Heart right ventricle (tissue), 16 donors: ENCODE measurements around the gene DHX34. TPM values are rescaled to one million over a fixed set of nuclear protein-coding genes. Genes with fewer than 3 reads are reported as not detected.
A peak's percentile ranks its signal among the peaks of the same experiment; 100 is the strongest.
"Not testable (repeated sequence)": the region's sequence is repeated elsewhere in the genome, so short reads cannot be mapped to it uniquely, and the experiment has no call there.

Source experiments
- ATAC-seq, 8 donors: fragments of 200-7000 bp; cut with Tn5 transposase; one replicate each; pipeline ENCODE4 v1.9.1; 2020; ENCODE audit warnings: mild to moderate bottlenecking in 8 of 8, moderate library complexity in 8 of 8, moderate number of reproducible peaks in 1 of 8
- DNase-seq, 2 donors: peaks; one replicate each; pipeline ENCODE4 v3.0.0-alpha.2; 2020
- H3K27ac ChIP-seq, 10 donors: fragments of 200-600 bp; sonication (generic) in 2 of 10; one replicate each; pipeline versions ENCODE4 v1.5.0 to v1.8.0; 2020 to 2022; ENCODE audit warnings: mild to moderate bottlenecking in 3 of 10
- H3K27me3 ChIP-seq, 7 donors: fragments of 200-600 bp; one replicate each; pipeline ENCODE4 v1.8.0; 2021 to 2022; ENCODE audit warnings: mild to moderate bottlenecking in 2 of 7
- H3K36me3 ChIP-seq, 9 donors: fragments of 200-600 bp; sonication (generic) in 1 of 9; one replicate each; pipeline versions ENCODE4 v1.5.0 to v1.8.0; 2020 to 2022; ENCODE audit warnings: mild to moderate bottlenecking in 2 of 9
- H3K4me1 ChIP-seq, 9 donors: fragments of 200-600 bp; sonication (generic) in 1 of 9; one replicate each; pipeline versions ENCODE4 v1.5.0 to v1.8.0; 2020 to 2022; ENCODE audit warnings: mild to moderate bottlenecking in 4 of 9
- H3K4me3 ChIP-seq, 10 donors: fragments of 200-600 bp; sonication (generic) in 2 of 10; one replicate each; pipeline versions ENCODE4 v1.5.0 to v1.8.0; 2020 to 2022; ENCODE audit warnings: mild to moderate bottlenecking in 7 of 10, moderate library complexity in 2 of 10
- H3K9me3 ChIP-seq, 11 donors: fragments of 200-600 bp in 10 of 11; sonication (generic) in 2 of 11; one replicate each; pipeline versions ENCODE4 v1.5.0 to v1.8.0; 2013 to 2022; ENCODE audit warnings: mild to moderate bottlenecking in 2 of 11, control low read depth in 1 of 11, moderate library complexity in 1 of 11
- CTCF ChIP-seq, 9 donors: fragments of 200-600 bp; sonication (generic) in 2 of 9; IDR thresholded peaks; one replicate each; pipeline versions ENCODE4 v1.5.0 to v1.8.0; 2021 to 2022; ENCODE audit warnings: antibody characterized with exemption in 9 of 9, mild to moderate bottlenecking in 5 of 9, moderate library complexity in 1 of 9
- WGBS, 2 donors: extraction: QIAGEN DNeasy Blood & Tissue Kit; methylation state at CpG; one replicate each; pipeline ENCODE4 v1.1.7; 2013; ENCODE audit warnings: inconsistent platforms in 1 of 2; 5-methylcytosine and 5-hydroxymethylcytosine counted together
- intact Hi-C, 10 donors: fragments of 100-400 bp; cut with DNase I; formaldehyde crosslinking; loops; one replicate each; pipeline versions ENCODE4 v1.11.1 to v1.14.2; 2022
- polyA plus RNA-seq, 2 donors: library from polyadenylated mRNA; stranded (reverse); fragments of 200-250 nt; gene quantifications; one replicate each; pipeline ENCODE4 v1.2.3, GENCODE V29; 2013
- total RNA-seq, 10 donors: library from RNA; stranded (reverse); fragmentation: NEBNext Ultra II Directional in 3 of 10; extraction: Animal tissue kit (Norgen Biotek cat#: 25700) in 3 of 10; gene quantifications; one replicate each; pipeline versions ENCODE4 v1.2.1 to v1.2.4, GENCODE V29; 2021 to 2023
- donor health status: Arrhythmogenic right ventricular cardiomyopathy.
- donor health status: ischemic (EF 13 %, LVEDD 7.1; RV severe dilation, severe dysfunction).
- donor health status: healthy with polysubstance abuse.
- donor health status: DM: no; HTN: yes; CAD: no.
- donor health status: DM: no; HTN: no; CAD: no.
- donor health status: ischemic (EF 25% LVEDD 6.9; RV normal size, moderate dysfunction).
- donor health status: ischemic (EF 25% LVEDD 5.7; RV mildly dilated, moderate dysfunction).
- donor health status: healthy.
- donor health status: DM: yes; HTN: yes; CAD: no.
- donor health status: Ischemic cardiomyopathy.
- donor health status: ischemic (EF 35%, LVEDD 5.7; RV mildly dilated, moderate dysfunction).
- donor health status: nonischemic (EF 11% LVEDD 7.7; RV severe dilation, severe dysfunction).
- donor health status: DM: yes; HTN: yes; CAD: no.
- donor health status: PGD.
- donor health status: ischemic (EF 29% LVEDD 5.4; RV normal size, mild dysfunction).
- donor health status: nonischemic (EF 23%, LVEDD 6.1; RV moderate dilation, normal function).

DHX34 gene
- total and polyA plus RNA-seq, 12 donors, result 4.4 to 11.7 (median 5.9) TPM

DNA sequence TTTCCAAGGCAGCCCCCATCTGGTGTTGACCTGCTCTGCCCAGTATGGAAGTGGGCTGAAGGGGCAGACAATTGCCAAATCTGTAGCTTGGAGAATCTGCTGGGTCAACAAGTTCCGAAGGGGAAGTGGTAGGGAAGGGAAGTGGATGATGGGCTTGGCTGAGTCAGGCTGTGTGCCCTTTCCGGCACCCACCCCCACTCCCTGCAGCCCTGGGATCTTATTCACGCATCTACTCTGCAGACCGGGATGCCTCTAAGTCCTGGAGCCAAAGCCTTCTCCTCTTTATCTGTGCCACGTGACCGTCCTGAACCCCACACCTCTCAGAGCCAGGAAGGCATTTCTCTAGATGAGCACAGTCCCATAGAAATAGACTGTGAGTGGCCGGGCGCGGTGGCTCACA lies 24.6 kb upstream of the DHX34 start:
- Histone ChIP-seq H3K36me3 (peaks cover 0 to 22% (median 0%) of the 10 kb centered on the region in 9 donors), H3K4me1 (peaks cover 0 to 37% (median 0%) of the 10 kb centered on the region in 9 donors), H3K4me3 (no peak overlapping the region), H3K9me3 (peaks cover 0 to 5% (median 0%) of the 10 kb centered on the region in 11 donors), H3K27ac (peak overlapping the region in 6 of 10 donors; percentile 30 to 88 (median 58)), H3K27me3 (peaks cover 0 to 52% (median 17%) of the 10 kb centered on the region in 7 donors)
- WGBS, 2 donors, result 45 to 49% methylated on average over 9 of the region's 9 CpGs
- TF ChIP-seq CTCF (IDR thresholded peaks at IDR 0.05), result no peak
- ATAC-seq (peak; percentile 67 to 91 (median 86)), DNase-seq (peak in 1 of 2 donors; percentile 44)
- intact Hi-C loops, result no loop called here

DNA sequence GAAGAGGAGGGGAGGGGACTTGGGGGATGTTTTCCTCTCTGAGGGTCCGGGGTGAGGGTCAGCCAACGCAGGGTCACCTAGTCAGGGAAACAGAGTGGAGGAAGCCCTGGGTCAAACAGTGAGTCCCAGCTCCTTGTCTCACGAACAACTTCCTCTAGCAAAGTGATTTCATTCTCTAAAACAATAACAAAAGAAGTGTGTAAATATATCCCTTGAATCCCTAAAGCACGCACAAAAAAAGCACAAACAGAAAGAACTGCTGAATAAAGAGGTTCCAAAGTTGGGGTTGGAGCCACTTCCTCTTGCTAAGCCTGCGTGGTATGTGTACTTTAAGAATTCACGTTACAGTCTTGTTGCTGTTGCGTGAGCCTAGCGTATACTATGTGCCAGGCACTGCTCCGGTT lies 18.6 kb upstream of the DHX34 start:
- H3K4me1 ChIP-seq, result peaks cover 0 to 43% (median 0%) of the 10 kb centered on the region in 9 donors
- peak overlapping the region in 7 of 10 donors; percentile 7 to 40 (median 22) for H3K4me3 ChIP-seq
- H3K27me3 ChIP-seq, result peaks cover 0 to 27% (median 0%) of the 10 kb centered on the region in 7 donors
- peak in 7 of 8 donors; percentile 59 to 85 (median 74) for ATAC-seq
- intact Hi-C loops, result no loop called here
- H3K9me3 ChIP-seq, result no peaks in the 10 kb centered on the region
- no peak for DNase-seq
- H3K27ac ChIP-seq, result peak overlapping the region in 8 of 10 donors; percentile 36 to 91 (median 72)
- TF ChIP-seq CTCF (IDR thresholded peaks at IDR 0.05), result no peak
- no peaks in the 10 kb centered on the region for H3K36me3 ChIP-seq
- WGBS, 2 donors, result 38 to 52% methylated on average over 9 of the region's 9 CpGs

DNA sequence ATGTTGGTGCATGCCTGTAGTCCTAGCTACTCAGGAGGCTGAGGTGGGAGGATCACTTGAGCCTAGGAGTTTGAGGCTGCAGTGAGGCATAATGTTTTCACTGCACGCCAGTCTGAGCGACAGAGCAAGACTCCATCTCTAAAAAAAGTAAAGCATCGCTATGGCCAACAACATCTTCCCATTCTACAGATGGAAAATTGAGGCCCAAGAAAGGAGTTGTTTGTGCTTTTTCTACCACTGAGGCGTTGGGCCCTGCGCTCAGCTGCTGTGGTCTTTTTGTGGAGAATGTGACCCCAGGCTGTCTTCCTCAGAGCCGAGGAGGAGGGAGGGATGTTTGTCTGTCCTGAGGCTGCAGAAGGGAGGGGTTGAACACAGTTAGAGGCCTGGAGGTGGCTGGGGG lies 17.6 kb upstream of the DHX34 start:
- no peak for TF ChIP-seq CTCF (IDR thresholded peaks at IDR 0.05)
- intact Hi-C loops, result no loop called here
- peaks cover 0 to 52% (median 0%) of the 10 kb centered on the region in 9 donors for H3K4me1 ChIP-seq
- ATAC-seq (no peak), DNase-seq (no peak)
- peaks cover 0 to 21% (median 0%) of the 10 kb centered on the region in 7 donors for H3K27me3 ChIP-seq
- H3K27ac ChIP-seq, result peak overlapping the region in 4 of 10 donors; percentile 31 to 91 (median 58)
- H3K4me3 ChIP-seq, result no peak overlapping the region
- H3K36me3 ChIP-seq, result no peaks in the 10 kb centered on the region
- no peaks in the 10 kb centered on the region for H3K9me3 ChIP-seq
- WGBS, 2 donors, result 91 to 92% methylated on average over 6 of the region's 6 CpGs

- 46 to 51% methylated on average over 18 of the region's 18 CpGs for WGBS, 2 donors
- H3K27ac ChIP-seq, result peak within 1 kb of the TSS in 5 of 10 donors; percentile 19 to 91 (median 78)
- no peak for DNase-seq
These were observed 17.1 kb upstream of the DHX34 start, which contains the start of gene C5AR2 for GRCh38 chr19:47331931-47332547. Gene C5AR2 (plus strand): TSS chr19:47332175. CDS start chr19:47340800, 8,625 bp downstream.

GRCh38 chr19:47336765-47337718 lies 12.1 kb upstream of the DHX34 start:
- peak; percentile 38 to 45 for DNase-seq
- peak overlapping the region in 5 of 10 donors; percentile 8 to 52 (median 15) for H3K4me3 ChIP-seq
- intact Hi-C loops, H3K9me3 ChIP-seq, H3K27me3 ChIP-seq: not testable (repeated sequence)
- peak overlapping the region in 4 of 10 donors; percentile 4 to 90 (median 34) for H3K27ac ChIP-seq
- 73 to 80% methylated on average over 18 of the region's 18 CpGs for WGBS, 2 donors
- ATAC-seq, result peak; percentile 65 to 82 (median 70)
- H3K4me1 ChIP-seq, result peaks cover 0 to 28% (median 0%) of the 10 kb centered on the region in 9 donors
- H3K36me3 ChIP-seq, result peaks cover 0 to 15% (median 0%) of the 10 kb centered on the region in 9 donors

More at GRCh38 chr19:47331931-47332547, 17.1 kb upstream of the DHX34 start, which contains the start of gene C5AR2:
- H3K9me3 ChIP-seq, result no peaks in the 10 kb centered on the region
- H3K4me3 ChIP-seq, result no peak within 1 kb of the TSS
- intact Hi-C loops, result no loop called here
- H3K36me3 ChIP-seq, result no peaks in the 10 kb centered on the region
- TF ChIP-seq CTCF (IDR thresholded peaks at IDR 0.05), result no peak
- H3K4me1 ChIP-seq, result peaks cover 0 to 57% (median 0%) of the 10 kb centered on the region in 9 donors
- peak in 4 of 8 donors; percentile 33 to 41 (median 37) for ATAC-seq
- peaks cover 0 to 20% (median 0%) of the 10 kb centered on the region in 7 donors for H3K27me3 ChIP-seq
